HG03457 (cell line): ENCODE measurements around the gene TANGO2.

Experiments used
- ATAC-seq: cut with Tn5 transposase; IDR thresholded peaks from one replicate; pipeline ENCODE4 v1.9.1; 2021; ENCODE audit warnings: moderate number of reproducible peaks; ENCODE audit not compliant: unreplicated experiment

Gene TANGO2

DNA sequence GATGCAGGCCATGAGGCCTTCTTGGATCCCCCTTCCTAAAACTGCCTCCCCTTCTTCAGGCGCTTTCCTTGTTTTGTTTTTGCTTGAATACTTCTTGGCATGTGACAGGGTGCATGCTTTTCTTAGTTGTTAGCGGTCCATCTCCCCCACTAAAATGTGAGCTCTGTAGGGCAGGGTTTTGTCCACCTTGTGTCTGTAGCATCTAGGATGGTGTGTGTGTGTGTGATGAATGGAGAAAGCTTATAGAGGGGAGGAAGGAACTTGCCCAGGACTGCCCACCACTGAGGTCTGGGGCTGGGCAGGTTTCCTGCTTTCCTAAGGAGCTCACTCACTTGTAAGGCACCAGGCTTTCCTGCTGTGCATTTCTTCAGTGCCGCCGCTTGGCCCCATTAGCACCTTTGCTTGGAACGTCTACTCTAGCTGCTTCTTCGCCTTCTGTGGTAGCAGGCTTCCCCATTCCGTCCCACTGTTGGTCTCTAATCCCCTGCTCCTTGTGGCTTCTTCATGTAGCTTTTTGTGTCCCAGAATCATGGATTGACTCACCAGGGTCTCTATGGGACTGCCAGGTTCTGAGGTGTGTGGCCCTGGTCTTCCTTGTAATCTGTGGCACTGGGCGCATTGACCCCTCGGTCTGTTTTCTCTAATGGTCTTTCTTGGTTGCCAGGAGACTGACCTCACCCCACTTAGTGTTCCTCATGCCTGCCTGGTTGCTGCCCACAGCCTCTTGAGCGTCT is 62.4 kb downstream of the TANGO2 start:
- ATAC-seq, result no peak

DNA sequence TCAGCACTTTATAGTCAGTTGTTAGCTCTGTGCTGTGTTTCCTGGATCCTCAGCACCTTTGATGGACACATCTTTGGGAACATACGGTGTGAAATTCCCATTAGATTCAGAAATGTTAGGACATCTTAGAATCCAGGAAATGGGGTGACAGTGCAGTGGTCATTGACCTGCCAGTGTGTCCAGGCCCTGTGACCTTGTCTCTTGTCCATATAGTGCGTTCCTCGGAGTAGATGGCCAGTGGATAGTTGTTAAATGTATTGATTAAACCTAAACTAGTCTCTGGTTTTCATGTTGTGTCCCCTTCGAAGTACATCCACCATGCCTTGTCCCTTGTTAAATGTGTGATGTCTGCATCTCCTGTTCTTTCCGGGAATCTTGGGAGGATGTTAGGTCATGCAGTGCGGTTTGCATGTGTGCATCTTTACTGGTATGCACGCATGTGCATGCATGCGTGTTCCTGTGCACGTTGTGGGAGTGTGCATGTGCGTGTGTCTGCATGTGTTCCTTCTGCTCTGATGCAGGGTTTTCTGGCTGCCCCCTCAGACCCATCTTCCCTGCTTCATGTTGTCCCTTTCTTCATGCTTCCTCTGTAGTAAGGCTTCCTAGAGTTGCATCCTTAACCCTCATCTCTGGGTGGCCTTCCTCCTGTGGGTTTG is 63.1 kb downstream of the TANGO2 start:
- ATAC-seq, result no peak

DNA sequence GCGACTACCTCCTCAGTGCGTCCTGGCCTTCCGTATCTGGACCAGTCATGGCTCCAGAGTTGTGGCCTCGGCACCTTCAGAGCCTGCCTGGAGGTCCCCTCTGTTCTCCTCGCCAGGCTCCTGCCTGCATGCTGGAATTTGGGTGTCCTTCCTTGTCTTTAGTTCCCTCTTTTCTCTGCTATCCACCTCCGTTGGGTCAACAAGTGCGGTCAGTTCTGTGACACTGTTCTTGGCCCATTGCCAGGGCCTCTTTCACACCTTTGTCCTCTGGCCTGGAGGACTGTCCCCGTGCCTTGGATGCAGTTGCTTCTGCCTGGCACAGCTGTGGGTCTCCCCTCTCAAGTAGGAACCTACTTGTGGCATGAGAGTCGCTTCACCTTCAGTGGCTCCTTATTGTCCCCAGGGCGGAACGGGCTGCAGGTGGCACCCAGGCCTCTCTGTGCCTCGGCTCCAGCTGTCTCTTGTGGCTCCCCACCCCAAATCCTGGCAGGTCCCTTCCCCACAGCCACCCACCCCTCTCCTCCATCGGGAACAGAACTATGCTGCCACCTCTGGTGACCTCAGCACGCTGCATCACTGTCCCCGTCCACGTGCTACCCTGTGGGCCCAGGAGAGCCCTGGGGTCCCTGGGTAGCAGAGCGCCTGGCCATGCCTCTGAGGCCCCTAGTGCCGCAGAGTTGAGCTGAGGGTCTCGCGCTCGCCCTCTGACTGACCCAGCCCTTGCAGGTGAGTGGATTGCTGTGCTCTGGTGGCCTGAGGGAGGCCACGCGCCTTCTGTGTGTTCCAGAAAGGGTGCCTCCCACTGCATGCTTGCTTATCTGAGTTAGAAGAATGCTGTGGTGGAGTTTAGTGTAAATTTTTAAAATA is 63.9 kb downstream of the TANGO2 start:
- ATAC-seq, result no peak

DNA sequence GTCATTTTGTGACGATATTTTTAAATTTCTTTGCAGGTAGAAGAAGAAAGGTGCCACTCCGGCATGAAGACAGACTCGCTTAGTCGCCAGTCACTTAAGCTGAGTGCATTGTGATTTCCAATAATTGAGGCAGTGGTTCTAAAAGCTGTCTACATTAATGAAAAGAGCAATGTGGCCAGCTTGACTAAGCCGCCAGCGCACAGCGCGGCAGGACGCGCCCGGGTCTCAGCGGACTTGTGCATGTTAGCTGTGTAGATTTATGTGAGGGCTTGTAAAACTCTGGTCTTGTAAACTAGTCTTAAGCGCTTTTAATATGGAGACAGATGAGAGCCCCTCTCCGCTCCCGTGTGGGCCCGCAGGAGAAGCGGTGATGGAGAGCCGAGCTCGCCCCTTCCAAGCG is 64.7 kb downstream of the TANGO2 start:
- ATAC-seq, result no peak

DNA sequence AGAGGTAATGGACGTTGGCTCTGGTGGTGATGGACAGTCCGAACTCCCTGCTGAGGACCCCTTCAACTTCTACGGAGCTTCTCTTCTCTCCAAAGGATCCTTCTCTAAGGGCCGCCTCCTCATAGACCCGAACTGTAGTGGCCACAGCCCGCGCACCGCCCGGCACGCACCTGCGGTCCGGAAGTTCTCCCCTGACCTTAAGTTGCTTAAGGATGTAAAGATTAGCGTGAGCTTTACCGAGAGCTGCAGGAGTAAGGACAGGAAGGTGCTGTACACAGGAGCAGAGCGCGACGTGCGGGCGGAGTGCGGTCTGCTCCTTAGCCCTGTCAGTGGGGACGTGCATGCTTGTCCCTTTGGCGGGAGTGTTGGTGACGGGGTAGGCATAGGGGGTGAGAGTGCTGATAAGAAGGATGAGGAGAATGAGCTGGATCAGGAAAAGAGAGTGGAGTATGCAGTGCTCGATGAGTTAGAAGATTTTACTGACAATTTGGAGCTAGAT is 65.2 kb downstream of the TANGO2 start:
- ATAC-seq, result no peak

DNA sequence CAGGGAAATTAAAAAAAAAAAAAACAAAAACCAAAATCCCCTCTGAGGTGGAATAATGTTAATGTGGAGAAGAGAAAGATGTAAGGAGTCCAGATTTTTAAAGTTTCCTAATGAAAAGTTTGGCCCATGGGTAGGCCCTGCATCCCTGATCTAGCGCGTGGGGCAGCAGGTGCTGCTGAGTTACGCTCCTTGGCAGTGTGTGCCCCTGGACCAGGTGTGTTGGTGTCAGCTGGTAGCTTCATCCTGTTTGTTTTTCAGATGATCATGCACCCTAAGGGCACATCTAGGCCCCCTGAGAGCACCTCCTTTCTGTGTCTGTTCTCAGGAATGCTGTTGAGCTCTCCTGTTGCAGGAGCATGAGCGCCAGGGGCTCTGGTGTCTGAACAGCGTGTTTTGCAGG is 65.9 kb downstream of the TANGO2 start:
- no peak for ATAC-seq

DNA sequence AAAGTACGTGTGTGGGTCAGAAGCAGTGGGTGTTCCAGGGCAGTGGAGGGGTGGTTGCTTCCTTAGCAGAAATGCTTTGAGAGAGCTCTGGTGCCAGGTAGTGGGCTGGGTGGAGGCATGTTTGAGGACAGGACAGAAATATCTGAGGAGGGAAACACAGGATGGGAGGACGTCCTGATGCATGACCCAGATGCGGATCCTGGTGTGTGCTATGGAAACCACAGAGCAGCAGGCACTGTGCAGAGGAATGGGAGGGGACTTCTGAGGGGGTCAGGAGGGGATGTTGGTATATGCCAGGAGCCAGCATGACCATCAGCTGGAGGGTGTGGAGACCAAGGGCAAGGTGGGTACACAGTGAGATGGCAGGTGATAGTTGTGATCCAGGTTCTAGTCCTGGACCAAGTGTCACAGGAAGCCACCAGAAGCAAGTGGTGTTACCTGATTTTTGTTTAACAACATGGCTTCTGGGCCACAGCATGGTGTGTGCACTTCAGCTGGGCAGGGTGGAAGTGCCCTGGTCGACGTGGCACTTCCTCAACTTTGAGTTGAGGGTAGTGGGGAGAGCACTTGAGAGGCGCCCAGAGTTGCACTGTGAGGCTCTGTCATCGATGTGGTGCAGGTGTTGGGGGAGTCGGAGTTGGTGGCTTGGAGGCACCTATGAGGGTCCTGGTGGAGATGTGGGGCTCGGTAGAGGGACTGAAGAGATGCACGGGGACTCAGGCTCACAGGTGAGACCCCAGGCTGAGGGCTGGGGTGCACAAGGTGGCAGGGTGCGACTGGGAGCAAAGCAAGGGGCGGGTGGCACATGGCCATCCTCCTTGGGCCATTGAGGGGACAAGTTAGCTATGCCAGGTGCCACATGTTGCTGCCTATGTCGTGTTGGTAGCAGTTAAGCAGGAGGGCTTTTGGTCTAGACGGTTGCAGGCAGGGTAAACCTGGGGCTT is 66.7 kb downstream of the TANGO2 start:
- ATAC-seq, result no peak

DNA sequence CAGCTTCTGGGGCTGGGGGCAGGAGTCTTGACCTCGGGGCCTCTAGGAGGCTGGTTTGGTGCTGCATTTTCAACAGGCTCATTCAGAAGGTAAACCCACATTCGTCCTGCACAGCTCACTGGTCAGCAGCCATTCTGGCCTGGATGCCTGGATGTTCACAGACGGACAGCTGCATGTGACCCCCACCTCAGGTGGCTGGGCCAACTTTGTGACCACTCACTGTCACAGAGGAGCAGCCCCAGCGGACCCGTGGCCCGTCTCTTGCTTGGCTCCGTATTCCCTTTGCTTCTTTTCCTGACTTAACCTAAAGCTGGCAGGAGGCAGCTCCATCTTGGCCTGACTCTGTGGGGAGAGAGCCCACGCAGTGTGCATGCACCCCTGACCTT is 67.3 kb downstream of the TANGO2 start:
- ATAC-seq, result no peak

DNA sequence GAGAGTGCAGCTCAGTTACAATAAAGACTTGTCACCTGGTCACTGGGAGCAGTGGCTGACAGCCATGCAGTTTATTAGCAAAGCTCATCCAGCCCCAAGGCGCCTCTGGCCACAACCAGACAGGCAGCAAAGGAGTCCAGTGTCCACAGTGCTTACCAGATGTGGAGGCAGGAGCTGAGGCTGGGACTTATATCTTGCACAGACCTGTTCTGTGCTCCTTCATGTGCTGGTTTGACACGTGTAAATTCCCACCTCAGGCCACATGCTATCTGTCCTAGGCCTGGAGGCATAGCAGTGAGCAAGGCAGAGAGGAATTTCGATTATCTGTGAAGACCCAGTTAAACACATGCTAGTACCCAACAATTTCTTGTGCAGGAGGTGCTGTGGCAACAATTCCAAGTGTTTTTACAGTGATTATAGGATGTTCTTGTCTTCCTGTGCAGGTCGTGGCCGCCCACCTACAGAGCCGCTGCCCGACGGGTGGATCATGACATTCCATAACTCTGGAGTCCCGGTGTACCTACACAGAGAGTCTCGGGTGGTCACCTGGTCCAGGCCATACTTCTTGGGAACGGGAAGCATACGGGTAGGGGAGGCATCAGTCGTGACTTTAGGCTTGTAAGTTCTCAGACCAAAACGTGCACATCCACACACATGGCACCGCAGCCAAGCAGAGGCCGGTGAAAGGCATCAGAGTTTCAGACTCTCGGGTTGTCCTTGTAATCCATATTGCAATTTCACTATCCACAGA is 68.5 kb downstream of the TANGO2 start:
- no peak for ATAC-seq

DNA sequence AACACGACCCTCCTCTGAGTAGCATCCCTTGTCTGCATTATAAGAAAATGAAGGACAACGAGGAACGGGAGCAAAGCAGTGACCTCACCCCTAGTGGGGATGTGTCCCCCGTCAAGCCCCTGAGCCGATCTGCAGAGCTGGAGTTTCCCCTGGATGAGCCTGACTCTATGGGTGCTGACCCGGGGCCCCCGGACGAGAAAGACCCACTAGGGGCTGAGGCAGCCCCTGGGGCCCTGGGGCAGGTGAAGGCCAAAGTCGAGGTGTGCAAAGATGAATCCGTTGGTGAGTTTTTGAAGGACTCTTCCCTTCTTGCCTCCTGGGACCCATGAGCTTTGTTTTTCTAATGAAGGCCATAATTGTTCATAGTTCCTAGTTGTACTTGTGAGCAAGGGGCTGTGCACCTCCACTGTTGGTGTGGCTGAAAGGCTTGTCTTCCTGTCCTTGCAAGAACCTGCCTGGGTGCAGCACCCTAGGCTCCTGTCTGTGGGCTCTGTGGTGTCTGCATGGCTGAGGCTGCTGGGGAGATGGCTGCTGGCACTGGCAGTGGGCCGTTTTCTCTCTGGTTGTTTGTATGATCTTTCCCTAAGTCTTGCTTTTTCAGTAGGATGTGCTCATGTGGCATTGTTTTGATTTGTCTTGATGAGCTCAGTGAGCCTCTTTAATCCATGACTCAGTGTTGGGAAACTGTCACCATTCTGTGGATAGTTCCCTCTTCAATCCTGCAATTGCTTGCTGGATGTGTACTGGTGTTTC is 69.2 kb downstream of the TANGO2 start:
- no peak for ATAC-seq

DNA sequence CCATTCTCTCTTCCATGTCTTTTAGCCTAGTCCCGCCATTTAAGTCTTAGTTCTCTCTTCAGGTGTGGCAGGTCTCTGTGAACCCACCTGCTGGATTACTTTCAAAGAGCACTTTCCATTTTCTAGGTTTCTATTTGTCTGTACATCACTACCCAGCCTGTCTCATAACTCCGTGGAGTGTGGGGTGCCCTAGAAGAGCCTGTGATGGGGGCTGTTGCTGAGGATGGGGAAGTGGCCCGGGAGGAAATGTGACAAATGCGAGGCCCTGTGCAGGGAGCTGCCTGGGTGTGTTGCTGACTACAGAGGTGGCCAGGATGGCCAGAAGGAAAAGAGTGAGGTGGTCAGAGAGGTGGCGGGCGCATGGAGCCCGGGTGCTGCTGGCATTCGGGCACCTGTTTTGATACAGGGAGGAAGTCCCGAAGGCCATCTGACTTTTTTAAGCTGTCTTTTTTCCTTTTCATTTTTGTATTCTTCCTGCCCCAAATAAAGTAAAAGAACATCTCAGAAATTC is 69.9 kb downstream of the TANGO2 start:
- ATAC-seq, result no peak

DNA sequence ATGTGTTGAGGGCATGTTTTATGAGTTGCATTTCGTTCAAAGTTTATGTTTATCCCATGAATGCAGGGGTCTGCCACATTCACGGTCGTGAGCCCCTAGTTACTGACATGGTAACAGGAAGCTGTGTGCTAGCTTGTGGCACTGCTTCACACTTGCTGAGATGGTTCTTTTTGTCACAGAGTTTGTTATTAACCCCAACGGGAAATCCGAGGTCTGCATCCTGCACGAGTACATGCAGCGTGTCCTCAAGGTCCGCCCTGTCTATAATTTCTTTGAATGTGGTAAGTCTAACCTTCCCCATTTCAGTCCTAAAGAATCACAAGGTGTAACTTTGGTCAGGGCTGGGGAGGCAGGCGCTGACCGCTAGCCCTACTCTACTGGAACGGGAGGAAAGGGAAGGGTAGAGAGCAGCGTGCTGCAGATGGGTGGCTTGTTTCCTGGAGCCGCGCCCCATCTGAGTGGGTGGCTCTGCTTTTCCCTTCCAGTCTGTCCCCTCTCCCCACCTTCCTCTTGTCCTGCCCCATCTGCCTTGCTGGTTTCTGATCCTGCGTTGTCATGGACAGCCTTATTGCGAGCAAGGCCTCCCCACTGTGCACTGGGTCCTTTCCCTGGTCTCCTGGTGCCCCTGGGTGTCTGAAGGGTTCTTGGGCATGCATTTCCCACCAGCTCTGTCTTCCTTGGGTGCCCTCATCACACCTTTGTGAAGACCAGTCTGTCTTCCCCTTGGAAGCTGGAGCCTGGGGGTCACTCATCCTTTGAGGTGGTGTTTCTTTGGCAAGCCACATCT is 71.0 kb downstream of the TANGO2 start:
- no peak for ATAC-seq

DNA sequence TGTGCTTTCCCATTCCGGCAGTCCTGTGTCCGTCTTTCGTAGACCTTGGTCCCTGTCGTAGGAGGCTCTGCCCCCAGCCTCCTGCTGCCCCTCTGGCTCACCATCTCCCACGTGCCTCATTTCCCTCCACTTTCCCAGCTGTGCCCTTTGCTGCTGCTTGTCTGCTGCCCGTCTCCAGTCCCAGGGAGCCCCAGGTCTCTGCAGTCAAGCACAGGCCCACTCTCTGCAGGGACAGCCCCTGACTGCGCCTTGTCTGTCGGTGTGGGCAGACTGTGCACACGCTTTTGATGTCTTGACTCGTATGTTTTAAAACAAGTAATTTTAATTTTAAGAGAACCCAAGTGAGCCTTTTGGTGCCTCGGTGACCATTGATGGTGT is 71.6 kb downstream of the TANGO2 start:
- no peak for ATAC-seq

DNA sequence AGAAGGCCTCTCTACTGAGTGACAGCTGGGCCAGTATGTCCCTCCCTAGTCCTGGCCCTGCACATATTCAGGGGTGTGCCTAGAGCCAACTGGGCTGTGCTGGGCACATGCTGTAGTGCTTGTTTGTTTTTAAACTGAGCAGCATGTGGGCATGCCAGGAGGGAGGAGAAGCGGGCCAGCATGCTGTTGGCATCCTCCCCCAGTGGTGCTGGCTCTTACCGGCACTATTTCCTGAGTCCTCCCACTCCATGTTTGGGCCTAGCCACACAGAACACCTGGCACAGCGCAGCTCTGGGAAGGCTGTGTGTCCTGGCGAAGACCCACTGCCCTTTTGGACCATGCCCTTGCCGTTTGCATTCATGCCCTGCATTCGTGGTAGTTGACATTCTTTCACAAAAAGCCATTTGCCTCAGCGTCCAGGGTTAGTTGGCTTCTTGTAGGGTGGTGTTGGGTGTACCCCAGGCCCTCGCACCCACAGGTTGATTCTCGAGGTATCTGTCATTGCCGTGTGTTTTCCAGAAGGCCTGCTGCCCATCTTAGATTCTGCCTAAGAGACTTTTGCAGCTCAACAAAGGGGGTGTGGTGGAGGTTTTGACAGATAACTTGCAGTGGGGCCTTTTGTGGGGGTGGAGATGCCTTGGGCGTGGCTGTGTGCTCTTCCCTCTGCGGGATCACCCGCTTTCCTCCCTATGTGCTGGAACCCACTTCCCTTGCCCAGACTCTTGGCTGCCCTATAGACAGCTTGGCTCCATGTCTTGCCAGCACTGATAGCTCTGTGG is 72.7 kb downstream of the TANGO2 start:
- no peak for ATAC-seq

DNA sequence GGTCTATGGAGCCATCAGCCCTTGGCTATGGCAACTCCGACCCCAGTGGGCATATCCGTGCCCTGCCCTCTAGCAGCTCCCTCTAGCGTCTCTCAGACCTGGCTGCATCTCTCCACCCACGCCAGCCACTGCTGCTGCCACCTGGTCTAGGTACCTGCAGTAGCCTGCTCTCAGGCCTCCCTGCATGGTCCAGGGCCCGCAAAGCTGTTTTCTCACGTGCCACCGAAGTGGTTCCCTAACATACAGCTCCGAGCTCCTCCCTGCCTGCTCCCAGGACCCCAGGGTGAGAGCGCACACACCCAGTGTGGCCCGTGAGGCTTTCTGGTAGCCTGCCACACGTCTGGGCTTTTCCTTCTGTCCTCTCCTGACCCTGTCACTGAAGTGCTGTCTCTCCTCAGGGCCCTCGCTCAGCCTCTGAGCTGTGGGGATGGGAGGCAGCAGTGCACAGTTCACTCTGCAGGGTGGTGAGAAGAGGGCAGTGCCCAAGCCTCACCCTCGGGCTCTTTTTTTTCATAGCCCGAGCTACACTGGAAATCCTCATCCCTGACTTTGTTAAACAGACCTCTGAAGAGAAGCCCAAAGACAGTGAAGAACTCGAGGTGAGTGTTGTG is 73.4 kb downstream of the TANGO2 start:
- ATAC-seq, result no peak

DNA sequence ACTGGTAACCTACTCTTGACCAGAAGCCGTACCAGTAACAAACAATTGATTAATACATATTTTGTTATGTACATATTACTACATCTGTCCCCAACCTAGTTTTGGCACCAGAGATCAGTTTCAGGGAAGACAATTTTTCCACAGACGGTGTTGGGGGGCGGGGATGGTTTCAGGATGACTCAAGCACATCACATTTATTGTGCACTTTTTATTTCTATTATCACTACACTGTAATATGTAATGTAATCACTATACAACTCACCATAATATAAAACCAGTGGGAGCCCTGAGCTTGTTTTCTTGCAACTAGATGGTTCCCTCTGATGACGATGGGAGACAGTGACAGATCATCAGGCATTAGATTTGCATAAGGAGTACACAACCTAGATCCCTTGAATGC is 74.6 kb downstream of the TANGO2 start:
- no peak for ATAC-seq
